ENCODE results near the gene GPR183. TPM values are rescaled to one million over a fixed set of nuclear protein-coding genes. Genes with fewer than 3 reads are reported as not detected.

GPR183 gene
- total RNA-seq, 1 experiment from 2014 or later, result 0.30 TPM

DNA sequence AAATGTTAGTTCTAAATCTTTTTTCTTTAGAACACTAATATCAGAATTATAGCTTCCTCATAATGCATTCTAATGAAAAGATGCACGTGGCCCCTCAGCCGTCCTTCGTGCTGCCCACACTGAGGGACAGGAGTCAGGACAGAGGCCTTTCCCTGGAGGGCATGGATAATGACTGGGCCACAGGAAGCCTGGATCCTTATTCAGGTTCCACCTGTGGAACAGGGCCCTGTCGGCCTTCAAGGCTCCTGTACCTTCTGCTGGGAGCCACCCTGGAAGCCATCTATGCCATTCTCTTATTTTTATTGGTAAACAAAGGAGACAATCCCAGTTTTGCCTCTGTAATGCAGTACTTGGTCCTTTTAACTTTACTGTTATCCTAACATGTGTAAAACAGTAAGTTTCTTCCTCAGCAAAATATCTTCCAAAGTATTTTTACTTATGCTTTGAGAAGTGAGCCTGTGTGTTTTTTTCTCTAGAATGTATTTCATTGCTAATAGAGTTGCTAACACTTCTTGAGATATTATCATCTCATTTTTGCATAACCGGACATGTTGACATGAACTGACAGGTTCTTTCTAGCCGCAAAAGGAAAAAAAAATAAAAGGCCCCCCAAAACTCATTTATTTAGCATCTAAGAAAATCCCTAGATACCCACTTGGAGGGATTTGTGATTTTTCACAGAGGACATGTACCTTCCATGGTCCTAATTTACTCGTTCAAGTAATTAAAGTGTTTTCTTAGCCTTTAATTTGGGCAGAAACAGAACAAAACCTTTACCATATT lies 6.0 kb downstream of the GPR183 start:
- no peak overlapping the region for H2AFZ ChIP-seq (ENCODE audit: low read depth, low read length, poor library complexity, severe bottlenecking)
- no peaks in the 10 kb centered on the region for H4K20me1 ChIP-seq (ENCODE audit: insufficient read depth)
- no peak overlapping the region for H3K4me3 ChIP-seq (replicated peaks in 1 of 2; ENCODE audit: low read depth in 1 of 2, low read length in 2 of 2)
- peaks cover 1 to 16% of the 10 kb centered on the region in 2 experiments; a peak in 3 of 4 replicates for H3K4me1 ChIP-seq (ENCODE audit: control insufficient read depth in 1 of 2, insufficient read depth in 2 of 2, low read length in 2 of 2)
- RAD21 ChIA-PET (ENCODE audit: low non-redundant PET in 1 of 2, low total read pairs in 2 of 2, uncharacterized antibody in 2 of 2, unreplicated experiment in 2 of 2), result no interaction called here
- H3K79me2 ChIP-seq (ENCODE audit: insufficient read depth, low read length), result peaks cover 8% of the 10 kb centered on the region; the same call in 1 of the 2 replicates
- no peaks in the 10 kb centered on the region for H3K9me2 ChIP-seq (ENCODE audit: insufficient read depth)
- no peaks in the 10 kb centered on the region for H3K27me3 ChIP-seq (ENCODE audit: insufficient read depth, low read length)
- intact Hi-C loops (cut with micrococcal nuclease), result no loop called here
- H3K9ac ChIP-seq (ENCODE audit: low read length), result no peak overlapping the region
- no peaks in the 10 kb centered on the region for H3K36me3 ChIP-seq (ENCODE audit: control insufficient read depth in 1 of 2, insufficient read depth in 2 of 2, low read length in 2 of 2)
- DNase-seq (ENCODE audit: low read depth, low spot score) (no peak), ATAC-seq (no peak)
- no peak overlapping the region for H3K4me2 ChIP-seq (ENCODE audit: low read length)
- POLR2A ChIA-PET, result no interaction called here
- BruUV-seq (replicated peaks), result no TSS peak
- TF ChIP-seq ZNF274 (IDR thresholded peaks at IDR 0.05; ENCODE audit: low read depth, low read length) (no peak), POLR2AphosphoS5 (IDR thresholded peaks at IDR 0.05; ENCODE audit: low read depth, low read length) (no peak)
- H3K27ac ChIP-seq (ENCODE audit: low read depth, low read length), result no peak overlapping the region
- no peaks in the 10 kb centered on the region; a peak in 1 of 4 replicates for H3K9me3 ChIP-seq (ENCODE audit: control insufficient read depth in 1 of 2, insufficient read depth in 1 of 2, low read depth in 1 of 2, low read length in 2 of 2)
- CTCF ChIA-PET, result no interaction called here

DNA sequence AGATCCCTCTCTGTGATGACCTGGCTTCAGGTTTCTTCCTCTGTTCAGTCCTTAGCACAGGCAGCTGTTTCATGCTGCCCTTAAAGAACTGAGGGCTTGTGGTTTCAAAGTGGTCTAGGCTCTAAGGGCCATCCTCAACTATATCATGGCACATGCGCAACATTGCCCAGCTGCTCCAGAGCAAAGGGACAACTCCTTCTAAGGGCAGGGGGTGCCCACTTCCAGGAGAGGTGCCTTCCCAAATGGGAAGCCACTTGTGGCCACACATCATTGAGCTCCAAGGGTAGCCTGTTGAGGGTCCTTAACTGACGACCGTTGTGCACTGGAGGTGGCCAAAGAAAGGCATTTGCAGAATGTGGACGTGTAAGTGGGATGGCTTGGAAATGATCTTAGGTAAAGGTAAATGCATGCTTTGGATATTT lies 7.3 kb downstream of the GPR183 start:
- Histone ChIP-seq H2AFZ (ENCODE audit: low read depth, low read length, poor library complexity, severe bottlenecking) (no peak overlapping the region), H3K9ac (ENCODE audit: low read length) (no peak overlapping the region), H3K9me2 (ENCODE audit: insufficient read depth) (no peaks in the 10 kb centered on the region), H3K36me3 (ENCODE audit: control insufficient read depth in 1 of 2, insufficient read depth in 2 of 2, low read length in 2 of 2) (no peaks in the 10 kb centered on the region; a peak in 1 of 4 replicates), H3K4me2 (ENCODE audit: low read length) (no peak overlapping the region), H3K27ac (ENCODE audit: low read depth, low read length) (no peak overlapping the region), H4K20me1 (ENCODE audit: insufficient read depth) (no peaks in the 10 kb centered on the region), H3K4me1 (ENCODE audit: control insufficient read depth in 1 of 2, insufficient read depth in 2 of 2, low read length in 2 of 2) (peaks cover 0 to 13% of the 10 kb centered on the region in 2 experiments; a peak in 1 of 4 replicates), H3K79me2 (ENCODE audit: insufficient read depth, low read length) (0 out of 2 replicates have a peak, but pooled peaks cover 5% of the 10 kb centered on the region), H3K27me3 (ENCODE audit: insufficient read depth, low read length) (no peaks in the 10 kb centered on the region), H3K9me3 (ENCODE audit: control insufficient read depth in 1 of 2, insufficient read depth in 1 of 2, low read depth in 1 of 2, low read length in 2 of 2) (no peaks in the 10 kb centered on the region; a peak in 1 of 4 replicates), H3K4me3 (replicated peaks in 1 of 2; ENCODE audit: low read depth in 1 of 2, low read length in 2 of 2) (no peak overlapping the region)
- TF ChIP-seq JUND (IDR thresholded peaks at IDR 0.05), result no peak
- no peak for TF ChIP-seq EZH2 (IDR thresholded peaks at IDR 0.05)
- no peak for TF ChIP-seq TCF7L2 (IDR thresholded peaks at IDR 0.05; ENCODE audit: borderline replicate concordance, extremely low read depth, insufficient read depth, insufficient read length)
- TF ChIP-seq, protein P1, sequence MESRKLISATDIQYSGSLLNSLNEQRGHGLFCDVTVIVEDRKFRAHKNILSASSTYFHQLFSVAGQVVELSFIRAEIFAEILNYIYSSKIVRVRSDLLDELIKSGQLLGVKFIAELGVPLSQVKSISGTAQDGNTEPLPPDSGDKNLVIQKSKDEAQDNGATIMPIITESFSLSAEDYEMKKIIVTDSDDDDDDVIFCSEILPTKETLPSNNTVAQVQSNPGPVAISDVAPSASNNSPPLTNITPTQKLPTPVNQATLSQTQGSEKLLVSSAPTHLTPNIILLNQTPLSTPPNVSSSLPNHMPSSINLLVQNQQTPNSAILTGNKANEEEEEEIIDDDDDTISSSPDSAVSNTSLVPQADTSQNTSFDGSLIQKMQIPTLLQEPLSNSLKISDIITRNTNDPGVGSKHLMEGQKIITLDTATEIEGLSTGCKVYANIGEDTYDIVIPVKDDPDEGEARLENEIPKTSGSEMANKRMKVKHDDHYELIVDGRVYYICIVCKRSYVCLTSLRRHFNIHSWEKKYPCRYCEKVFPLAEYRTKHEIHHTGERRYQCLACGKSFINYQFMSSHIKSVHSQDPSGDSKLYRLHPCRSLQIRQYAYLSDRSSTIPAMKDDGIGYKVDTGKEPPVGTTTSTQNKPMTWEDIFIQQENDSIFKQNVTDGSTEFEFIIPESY (IDR thresholded peaks at IDR 0.05; ENCODE audit: extremely low read depth, insufficient replicate concordance, low read length), result no peak
- no peak for TF ChIP-seq RAD21 (IDR thresholded peaks at IDR 0.05; ENCODE audit: low read depth)
- no peak for TF ChIP-seq POLR2AphosphoS5 (IDR thresholded peaks at IDR 0.05; ENCODE audit: low read depth, low read length)
- TF ChIP-seq ZNF274 (IDR thresholded peaks at IDR 0.05; ENCODE audit: low read depth, low read length), result no peak
- CTCF ChIA-PET, result no interaction called here
- ATAC-seq (no peak), DNase-seq (ENCODE audit: low read depth, low spot score) (no peak)
- intact Hi-C loops (cut with micrococcal nuclease), result no loop called here
- no TSS peak for BruUV-seq (replicated peaks)
- RAD21 ChIA-PET (ENCODE audit: low non-redundant PET in 1 of 2, low total read pairs in 2 of 2, uncharacterized antibody in 2 of 2, unreplicated experiment in 2 of 2), result no interaction called here
- POLR2A ChIA-PET, result no interaction called here

All from HCT116 (cell line).